GM12878 (cell line): ENCODE measurements around the gene PTH. TPM values are rescaled to one million over a fixed set of nuclear protein-coding genes. Genes with fewer than 3 reads are reported as not detected.

Experiments used
- polyA plus RNA-seq, 11 experiments: library from polyadenylated mRNA; depleted of rRNA in 4 of 11; unstranded in 6 of 11; stranded (reverse) in 5 of 11; fragments of >200 nt; fragmentation: Nextera tagmentation in 4 of 11; fragmentation: Illumina TruSeq in 1 of 11; extraction: Ambion mirVana in 4 of 11; extraction: Trizol in 1 of 11; gene quantifications; 1 replicate in 1 of 11; 2 replicates in 10 of 11; pipeline versions ENCODE4 v1.2.1 to v1.2.3, GENCODE V29; 2011 to 2016; ENCODE audit warnings: inconsistent platforms in 2 of 11, missing spikeins in 2 of 11, low read depth in 1 of 11
- total RNA-seq, 4 experiments: library from RNA; depleted of rRNA in 3 of 4; stranded (reverse); fragments of >200 nt in 3 of 4; fragmentation: Illumina TruSeq in 1 of 4; extraction: Trizol in 1 of 4; gene quantifications; 2 replicates each; pipeline versions ENCODE4 v1.2.1 to v1.2.3, GENCODE V29; 2013 to 2021

The PTH gene
- total and polyA plus RNA-seq, 10 of the 15 experiments (the other 5 are each of a cell fraction or from before 2014, with no cell fraction given), result not detected

Other genes starting within 250 kb of the PTH start
- gene BMAL1, start 218.2 kb downstream of the PTH start, total RNA-seq (2014; rRNA removed), result 11.3 and 13.0 TPM in 2 replicates
- gene BMAL1, start 218.2 kb downstream of the PTH start, total RNA-seq (2014; rRNA removed; fragmentation: Illumina TruSeq; extraction: Trizol), result 13.8 and 15.4 TPM in 2 replicates
- 11.6 and 13.4 TPM in 2 replicates for gene BMAL1, start 218.2 kb downstream of the PTH start, total RNA-seq (2021)
- 40.6 and 48.9 TPM in 2 replicates for gene BMAL1, start 218.2 kb downstream of the PTH start, polyA plus RNA-seq (2011; rRNA removed)
- gene BMAL1, start 218.2 kb downstream of the PTH start, polyA plus RNA-seq (2014; fragmentation: Illumina TruSeq; extraction: Trizol), result 16.1 and 23.7 TPM in 2 replicates
- 1 to 10 TPM; 3.5 to 4.6 TPM for gene BMAL1, start 218.2 kb downstream of the PTH start, polyA plus RNA-seq (2014; fragmentation: Nextera tagmentation; extraction: Ambion mirVana)
- gene BMAL1, start 218.2 kb downstream of the PTH start, polyA plus RNA-seq (2014; rRNA removed), result 15.4 and 17.5 TPM in 2 replicates
- gene BMAL1, start 218.2 kb downstream of the PTH start, polyA plus RNA-seq (2016; fragmentation: Nextera tagmentation; extraction: Ambion mirVana), result 10 to 100 TPM; 12.0 to 14.2 TPM
- gene BTBD10, start 32.8 kb downstream of the PTH start, total RNA-seq (2014; rRNA removed), result 24.1 and 30.5 TPM in 2 replicates
- 32.1 and 32.6 TPM in 2 replicates for gene BTBD10, start 32.8 kb downstream of the PTH start, total RNA-seq (2014; rRNA removed; fragmentation: Illumina TruSeq; extraction: Trizol)
- gene BTBD10, start 32.8 kb downstream of the PTH start, total RNA-seq (2021), result 19.0 and 20.8 TPM in 2 replicates
- gene BTBD10, start 32.8 kb downstream of the PTH start, polyA plus RNA-seq (2011; rRNA removed), result 38.8 and 55.9 TPM in 2 replicates
- 28.2 and 32.8 TPM in 2 replicates for gene BTBD10, start 32.8 kb downstream of the PTH start, polyA plus RNA-seq (2014; fragmentation: Illumina TruSeq; extraction: Trizol)
- gene BTBD10, start 32.8 kb downstream of the PTH start, polyA plus RNA-seq (2014; fragmentation: Nextera tagmentation; extraction: Ambion mirVana), result 10 to 100 TPM; 25.4 to 25.6 TPM
- 20.0 and 22.7 TPM in 2 replicates for gene BTBD10, start 32.8 kb downstream of the PTH start, polyA plus RNA-seq (2014; rRNA removed)
- 10 to 100 TPM; 32.4 to 35.1 TPM for gene BTBD10, start 32.8 kb downstream of the PTH start, polyA plus RNA-seq (2016; fragmentation: Nextera tagmentation; extraction: Ambion mirVana)
- 27.3 and 32.8 TPM in 2 replicates for gene FAR1, start 172.7 kb upstream of the PTH start, total RNA-seq (2014; rRNA removed)
- 39.2 and 41.5 TPM in 2 replicates for gene FAR1, start 172.7 kb upstream of the PTH start, total RNA-seq (2014; rRNA removed; fragmentation: Illumina TruSeq; extraction: Trizol)
- 37.8 and 42.7 TPM in 2 replicates for gene FAR1, start 172.7 kb upstream of the PTH start, total RNA-seq (2021)
- 73.9 and 118 TPM in 2 replicates for gene FAR1, start 172.7 kb upstream of the PTH start, polyA plus RNA-seq (2011; rRNA removed)
- 41.1 and 54.7 TPM in 2 replicates for gene FAR1, start 172.7 kb upstream of the PTH start, polyA plus RNA-seq (2014; fragmentation: Illumina TruSeq; extraction: Trizol)
- gene FAR1, start 172.7 kb upstream of the PTH start, polyA plus RNA-seq (2014; fragmentation: Nextera tagmentation; extraction: Ambion mirVana), result 10 to 100 TPM; 10.1 to 11.5 TPM
- gene FAR1, start 172.7 kb upstream of the PTH start, polyA plus RNA-seq (2014; rRNA removed), result 27.4 and 29.8 TPM in 2 replicates
- 10 to 100 TPM; 30.3 to 31.2 TPM for gene FAR1, start 172.7 kb upstream of the PTH start, polyA plus RNA-seq (2016; fragmentation: Nextera tagmentation; extraction: Ambion mirVana)